ENCODE data around the gene SLC4A4.

Gene SLC4A4

GRCh38 chr4:71472946-71473345, 134.1 kb downstream of the SLC4A4 start:
- Histone ChIP-seq H3K4ac (ENCODE audit: low read depth in 1 of 2, low read length in 2 of 2) (no peak overlapping the region), H4K8ac (ENCODE audit: low read length) (peak overlapping the region; percentile 3), H3K36me3 (ENCODE audit: control insufficient read depth in 1 of 2, insufficient read depth in 2 of 2, low read depth in 1 of 2, low read length in 2 of 2) (no peaks in the 10 kb centered on the region), H3K79me1 (replicated peaks; ENCODE audit: low read length, poor library complexity, severe bottlenecking) (no peaks in the 10 kb centered on the region), H2BK5ac (ENCODE audit: low read depth, low read length, poor library complexity, severe bottlenecking) (no peak overlapping the region), H3K14ac (ENCODE audit: low read length in 2 of 2) (no peak overlapping the region), H3K27me3 (ENCODE audit: control insufficient read depth in 1 of 2, insufficient read depth in 1 of 2, low read length in 2 of 2) (no peaks in the 10 kb centered on the region), H3K18ac (ENCODE audit: low read depth in 1 of 2, low read length in 2 of 2) (peak overlapping the region in 1 of 2 experiments; percentile 0), H3K4me3 (ENCODE audit: insufficient read depth in 1 of 2, low read depth in 1 of 2, low read length in 2 of 2) (no peak overlapping the region), H2BK12ac (ENCODE audit: low read length in 2 of 2) (peak overlapping the region; percentile 12 to 59), H3K4me2 (ENCODE audit: low read length, poor library complexity, severe bottlenecking) (no peak overlapping the region), H3K9me3 (ENCODE audit: control insufficient read depth, low read length) (no peaks in the 10 kb centered on the region), H3K9ac (ENCODE audit: low read length) (peak overlapping the region; percentile 14), H2AFZ (ENCODE audit: low read depth, low read length) (no peak overlapping the region), H3K4me1 (ENCODE audit: control insufficient read depth, insufficient read depth, low read depth, low read length) (peaks cover 3% of the 10 kb centered on the region), H2BK120ac (ENCODE audit: low read depth, low read length) (no peak overlapping the region), H4K91ac (ENCODE audit: low read length) (no peak overlapping the region), H2AK5ac (ENCODE audit: low read length, severe bottlenecking) (no peak overlapping the region), H2BK15ac (ENCODE audit: low read depth, poor library complexity, severe bottlenecking) (no peak overlapping the region), H3K27ac (ENCODE audit: low read length, poor library complexity, severe bottlenecking) (peak overlapping the region; percentile 55), H3K23ac (ENCODE audit: low read length in 2 of 2) (no peak overlapping the region)
- peak; percentile 52 for DNase-seq
- 79% methylated on average over 2 of the region's 2 CpGs for WGBS

GRCh38 chr4:71473541-71474240, 134.9 kb downstream of the SLC4A4 start:
- Histone ChIP-seq H3K9ac (ENCODE audit: low read length) (peak overlapping the region; percentile 14), H3K14ac (ENCODE audit: low read length in 2 of 2) (no peak overlapping the region), H4K91ac (ENCODE audit: low read length) (no peak overlapping the region), H4K8ac (ENCODE audit: low read length) (no peak overlapping the region), H2BK120ac (ENCODE audit: low read depth, low read length) (no peak overlapping the region), H3K4me2 (ENCODE audit: low read length, poor library complexity, severe bottlenecking) (no peak overlapping the region), H3K18ac (ENCODE audit: low read depth in 1 of 2, low read length in 2 of 2) (no peak overlapping the region), H3K36me3 (ENCODE audit: control insufficient read depth in 1 of 2, insufficient read depth in 2 of 2, low read depth in 1 of 2, low read length in 2 of 2) (no peaks in the 10 kb centered on the region), H3K27me3 (ENCODE audit: control insufficient read depth in 1 of 2, insufficient read depth in 1 of 2, low read length in 2 of 2) (no peaks in the 10 kb centered on the region), H3K23ac (ENCODE audit: low read length in 2 of 2) (no peak overlapping the region), H2BK15ac (ENCODE audit: low read depth, poor library complexity, severe bottlenecking) (no peak overlapping the region), H2BK5ac (ENCODE audit: low read depth, low read length, poor library complexity, severe bottlenecking) (no peak overlapping the region), H3K79me1 (replicated peaks; ENCODE audit: low read length, poor library complexity, severe bottlenecking) (no peaks in the 10 kb centered on the region), H3K9me3 (ENCODE audit: control insufficient read depth, low read length) (no peaks in the 10 kb centered on the region), H2AK5ac (ENCODE audit: low read length, severe bottlenecking) (no peak overlapping the region), H3K4ac (ENCODE audit: low read depth in 1 of 2, low read length in 2 of 2) (no peak overlapping the region), H3K4me1 (ENCODE audit: control insufficient read depth, insufficient read depth, low read depth, low read length) (peaks cover 3% of the 10 kb centered on the region), H3K4me3 (ENCODE audit: insufficient read depth in 1 of 2, low read depth in 1 of 2, low read length in 2 of 2) (no peak overlapping the region), H2BK12ac (ENCODE audit: low read length in 2 of 2) (no peak overlapping the region), H2AFZ (ENCODE audit: low read depth, low read length) (no peak overlapping the region), H3K27ac (ENCODE audit: low read length, poor library complexity, severe bottlenecking) (peak overlapping the region; percentile 20)
- DNase-seq, result no peak
- WGBS, result 99% methylated on average over 3 of the region's 4 CpGs

DNA sequence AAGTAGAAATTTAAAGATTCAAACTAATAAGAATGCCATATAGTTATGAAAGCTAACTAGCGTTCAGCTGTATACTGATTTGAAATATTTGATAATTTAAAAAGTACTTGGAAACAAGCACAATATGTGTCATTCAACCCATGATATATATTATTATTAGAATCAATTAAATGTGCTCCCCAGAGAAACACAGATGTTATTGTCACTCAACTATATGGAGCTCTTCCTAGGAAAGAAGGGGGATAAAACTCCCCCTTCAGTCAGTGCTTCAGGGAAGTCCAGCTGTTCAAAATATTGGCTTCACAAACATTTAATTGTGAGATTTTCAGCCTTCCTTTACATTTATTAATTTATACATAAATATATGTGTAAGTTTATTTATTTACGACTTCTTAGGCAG, 135.9 kb downstream of the SLC4A4 start:
- Histone ChIP-seq H3K4ac (ENCODE audit: low read depth in 1 of 2, low read length in 2 of 2) (no peak overlapping the region), H3K14ac (ENCODE audit: low read length in 2 of 2) (no peak overlapping the region), H3K9me3 (ENCODE audit: control insufficient read depth, low read length) (no peaks in the 10 kb centered on the region), H4K91ac (ENCODE audit: low read length) (no peak overlapping the region), H3K79me1 (replicated peaks; ENCODE audit: low read length, poor library complexity, severe bottlenecking) (no peaks in the 10 kb centered on the region), H3K4me2 (ENCODE audit: low read length, poor library complexity, severe bottlenecking) (no peak overlapping the region), H3K4me1 (ENCODE audit: control insufficient read depth, insufficient read depth, low read depth, low read length) (peaks cover 3% of the 10 kb centered on the region), H3K36me3 (ENCODE audit: control insufficient read depth in 1 of 2, insufficient read depth in 2 of 2, low read depth in 1 of 2, low read length in 2 of 2) (no peaks in the 10 kb centered on the region), H3K18ac (ENCODE audit: low read depth in 1 of 2, low read length in 2 of 2) (no peak overlapping the region), H2BK120ac (ENCODE audit: low read depth, low read length) (no peak overlapping the region), H2BK5ac (ENCODE audit: low read depth, low read length, poor library complexity, severe bottlenecking) (no peak overlapping the region), H3K4me3 (ENCODE audit: insufficient read depth in 1 of 2, low read depth in 1 of 2, low read length in 2 of 2) (no peak overlapping the region), H3K27ac (ENCODE audit: low read length, poor library complexity, severe bottlenecking) (no peak overlapping the region), H2BK15ac (ENCODE audit: low read depth, poor library complexity, severe bottlenecking) (no peak overlapping the region), H3K9ac (ENCODE audit: low read length) (no peak overlapping the region), H2AK5ac (ENCODE audit: low read length, severe bottlenecking) (no peak overlapping the region), H3K27me3 (ENCODE audit: control insufficient read depth in 1 of 2, insufficient read depth in 1 of 2, low read length in 2 of 2) (no peaks in the 10 kb centered on the region), H2BK12ac (ENCODE audit: low read length in 2 of 2) (no peak overlapping the region), H2AFZ (ENCODE audit: low read depth, low read length) (no peak overlapping the region), H3K23ac (ENCODE audit: low read length in 2 of 2) (no peak overlapping the region), H4K8ac (ENCODE audit: low read length) (no peak overlapping the region)
- DNase-seq, result no peak
- no CpG with 5 or more reads among the region's 2 CpGs for WGBS

GRCh38 chr4:71476240-71476639, 137.4 kb downstream of the SLC4A4 start:
- Histone ChIP-seq H3K9ac (ENCODE audit: low read length) (no peak overlapping the region), H3K4me3 (ENCODE audit: insufficient read depth in 1 of 2, low read depth in 1 of 2, low read length in 2 of 2) (no peak overlapping the region), H2BK5ac (ENCODE audit: low read depth, low read length, poor library complexity, severe bottlenecking) (no peak overlapping the region), H2AK5ac (ENCODE audit: low read length, severe bottlenecking) (no peak overlapping the region), H3K79me1 (replicated peaks; ENCODE audit: low read length, poor library complexity, severe bottlenecking) (no peaks in the 10 kb centered on the region), H2AFZ (ENCODE audit: low read depth, low read length) (no peak overlapping the region), H2BK120ac (ENCODE audit: low read depth, low read length) (no peak overlapping the region), H3K9me3 (ENCODE audit: control insufficient read depth, low read length) (no peaks in the 10 kb centered on the region), H4K8ac (ENCODE audit: low read length) (no peak overlapping the region), H2BK12ac (ENCODE audit: low read length in 2 of 2) (no peak overlapping the region), H4K91ac (ENCODE audit: low read length) (no peak overlapping the region), H3K36me3 (ENCODE audit: control insufficient read depth in 1 of 2, insufficient read depth in 2 of 2, low read depth in 1 of 2, low read length in 2 of 2) (no peaks in the 10 kb centered on the region), H3K18ac (ENCODE audit: low read depth in 1 of 2, low read length in 2 of 2) (no peak overlapping the region), H3K27ac (ENCODE audit: low read length, poor library complexity, severe bottlenecking) (no peak overlapping the region), H3K4me1 (ENCODE audit: control insufficient read depth, insufficient read depth, low read depth, low read length) (peaks cover 3% of the 10 kb centered on the region), H3K27me3 (ENCODE audit: control insufficient read depth in 1 of 2, insufficient read depth in 1 of 2, low read length in 2 of 2) (no peaks in the 10 kb centered on the region), H3K4ac (ENCODE audit: low read depth in 1 of 2, low read length in 2 of 2) (no peak overlapping the region), H3K14ac (ENCODE audit: low read length in 2 of 2) (no peak overlapping the region), H3K4me2 (ENCODE audit: low read length, poor library complexity, severe bottlenecking) (no peak overlapping the region), H2BK15ac (ENCODE audit: low read depth, poor library complexity, severe bottlenecking) (no peak overlapping the region), H3K23ac (ENCODE audit: low read length in 2 of 2) (no peak overlapping the region)
- DNase-seq, result no peak
- WGBS, result 100% methylated on average over 3 of the region's 3 CpGs

All from mesenchymal stem cell (in vitro differentiated cells and primary cell).